Neural cell (in vitro differentiated cells): ENCODE measurements around the gene CCNQ. TPM values are rescaled to one million over a fixed set of nuclear protein-coding genes. Genes with fewer than 3 reads are reported as not detected.

Source experiments
- H2AFZ ChIP-seq: fragments of 200-600, 300-800 bp; sonication (generic), shearing (Covaris generic); 2 replicates; pipeline ENCODE4 v1.6.0; 2014; ENCODE audit warnings: low read depth, mild to moderate bottlenecking, antibody characterized with exemption, low read length, moderate library complexity
- H3F3A ChIP-seq: fragments of 200-600 bp; shearing (Covaris generic); 2 replicates; pipeline ENCODE4 v1.6.1; 2016; ENCODE audit warnings: mild to moderate bottlenecking, moderate library complexity, mixed read lengths, antibody characterized with exemption, low read length; ENCODE audit not compliant: insufficient read depth, poor library complexity, severe bottlenecking
- H3K27ac ChIP-seq: fragments of 200-600, 300-800 bp; sonication (generic), shearing (Covaris generic); 2 replicates; pipeline ENCODE4 v1.5.1; 2014; ENCODE audit warnings: mild to moderate bottlenecking, low read length, moderate library complexity
- H3K27me3 ChIP-seq: fragments of 300-800, 200-600 bp; sonication (generic), shearing (Covaris generic); 2 replicates; pipeline ENCODE4 v1.6.0; 2014; ENCODE audit warnings: mild to moderate bottlenecking, low read depth, low read length, moderate library complexity; ENCODE audit not compliant: insufficient read depth
- H3K36me3 ChIP-seq: fragments of 300-800, 200-600 bp; sonication (generic), shearing (Covaris generic); 2 replicates; pipeline ENCODE4 v1.5.1; 2014; ENCODE audit warnings: mild to moderate bottlenecking, antibody characterized with exemption, low read length, moderate library complexity; ENCODE audit not compliant: insufficient read depth
- H3K4me2 ChIP-seq: fragments of 300-800, 200-600 bp; sonication (generic), shearing (Covaris generic); 2 replicates; pipeline ENCODE4 v1.6.0; 2014; ENCODE audit warnings: mild to moderate bottlenecking, low read length
- H3K4me3 ChIP-seq: fragments of 300-800, 200-600 bp; sonication (generic), shearing (Covaris generic); 2 replicates; pipeline ENCODE4 v1.5.1; 2014; ENCODE audit warnings: mild to moderate bottlenecking, low read length, moderate library complexity
- H3K79me2 ChIP-seq: fragments of 200-600 bp; shearing (Covaris generic); replicated peaks from 2 replicates; pipeline ENCODE4 v1.6.0; 2014; ENCODE audit warnings: mild to moderate bottlenecking, low read length, moderate library complexity; ENCODE audit not compliant: insufficient read depth
- H3K9ac ChIP-seq: fragments of 300-800, 200-600 bp; sonication (generic), shearing (Covaris generic); 2 replicates; pipeline ENCODE4 v1.6.1; 2016; ENCODE audit warnings: mild to moderate bottlenecking, low read length, mixed read lengths
- H3K9me2 ChIP-seq: fragments of 200-600 bp; shearing (Covaris generic); 2 replicates; pipeline ENCODE4 v1.6.1; 2016; ENCODE audit warnings: mild to moderate bottlenecking, low read length, mixed read lengths; ENCODE audit not compliant: insufficient read depth
- H3K9me3 ChIP-seq: fragments of 200-600, 300-800 bp; sonication (generic), shearing (Covaris generic); 2 replicates; pipeline ENCODE4 v1.6.1; 2016; ENCODE audit warnings: mild to moderate bottlenecking, mixed run types, low read length, moderate library complexity, mixed read lengths
- H4K20me1 ChIP-seq: fragments of 200-600 bp; shearing (Covaris generic); 2 replicates; pipeline ENCODE4 v1.6.1; 2016; ENCODE audit warnings: mild to moderate bottlenecking, mixed run types; ENCODE audit not compliant: insufficient read depth
- CTCF ChIP-seq: fragments of 450-650 bp; IDR thresholded peaks from 2 replicates; pipeline ENCODE4 v1.5.1; 2014; ENCODE audit warnings: antibody characterized with exemption, mild to moderate bottlenecking, moderate library complexity; ENCODE audit not compliant: poor library complexity, severe bottlenecking
- EP300 ChIP-seq: fragments of 450-650 bp; conservative IDR thresholded peaks from 2 replicates; pipeline ENCODE4 v1.6.1; 2014; ENCODE audit warnings: antibody characterized with exemption, mild to moderate bottlenecking, moderate library complexity; ENCODE audit not compliant: poor library complexity, severe bottlenecking
- EZH2 ChIP-seq: fragments of 200-600, 300-800 bp; shearing (Covaris generic), sonication (generic); IDR thresholded peaks from 2 replicates; pipeline ENCODE4 v1.6.1; 2014; ENCODE audit warnings: antibody characterized with exemption, low read length, borderline replicate concordance, mild to moderate bottlenecking; ENCODE audit not compliant: insufficient read depth, poor library complexity, severe bottlenecking
- MXI1 ChIP-seq: fragments of 450-650 bp; conservative IDR thresholded peaks from 2 replicates; pipeline ENCODE4 v1.6.1; 2014; ENCODE audit warnings: antibody characterized with exemption, mild to moderate bottlenecking; ENCODE audit not compliant: poor library complexity, severe bottlenecking
- POLR2AphosphoS5 ChIP-seq: IDR thresholded peaks from 2 replicates; pipeline ENCODE4 v1.6.1; 2012
- RAD21 ChIP-seq: fragments of 450-650 bp; conservative IDR thresholded peaks from 2 replicates; pipeline ENCODE4 v1.6.1; 2014; ENCODE audit warnings: antibody characterized with exemption, mild to moderate bottlenecking, moderate library complexity
- REST ChIP-seq: IDR thresholded peaks from 2 replicates; pipeline ENCODE4 v1.6.1; 2012; ENCODE audit warnings: borderline replicate concordance
- SMC3 ChIP-seq: fragments of 450-650 bp; conservative IDR thresholded peaks from 2 replicates; pipeline ENCODE4 v1.6.1; 2014; ENCODE audit warnings: antibody characterized with exemption, mild to moderate bottlenecking, moderate library complexity; ENCODE audit not compliant: poor library complexity
- TAF1 ChIP-seq: IDR thresholded peaks from 2 replicates; pipeline ENCODE4 v1.6.1; 2012; ENCODE audit warnings: low read depth
- polyA plus RNA-seq: library from polyadenylated mRNA; depleted of rRNA; stranded (reverse); fragments of >200 nt; gene quantifications from 2 replicates; pipeline ENCODE4 v1.2.3, GENCODE V29; 2014

Gene CCNQ
- polyA plus RNA-seq, 1 donor from 2014 or later = 61.2 TPM

- H3K9me2 ChIP-seq = no peaks in the 10 kb centered on the region
- H3K9me3 ChIP-seq = no peaks in the 10 kb centered on the region
- no peak overlapping the region for H3K27ac ChIP-seq
- no peak overlapping the region for H3K4me2 ChIP-seq
- H2AFZ ChIP-seq = no peak overlapping the region
- H3K27me3 ChIP-seq = no peaks in the 10 kb centered on the region
- no peaks in the 10 kb centered on the region for H3K36me3 ChIP-seq
- no peak overlapping the region for H3K4me3 ChIP-seq
- H3K9ac ChIP-seq = no peak overlapping the region
- TF ChIP-seq EZH2 = no peak
- H4K20me1 ChIP-seq = no peaks in the 10 kb centered on the region
- H3F3A ChIP-seq = no peaks in the 10 kb centered on the region
- H3K79me2 ChIP-seq = no peaks in the 10 kb centered on the region
Measured at GRCh38 chrX:153560466-153560865, 38.5 kb downstream of the CCNQ start.

- Histone ChIP-seq H3K9me2 (no peaks in the 10 kb centered on the region), H4K20me1 (no peaks in the 10 kb centered on the region), H3K9me3 (no peaks in the 10 kb centered on the region), H3F3A (no peaks in the 10 kb centered on the region), H3K9ac (no peak overlapping the region), H3K4me3 (no peak overlapping the region), H3K79me2 (no peaks in the 10 kb centered on the region), H3K36me3 (no peaks in the 10 kb centered on the region), H3K4me2 (no peak overlapping the region), H3K27ac (no peak overlapping the region), H2AFZ (no peak overlapping the region), H3K27me3 (no peaks in the 10 kb centered on the region)
- TF ChIP-seq CTCF (no peak), TAF1 (no peak), REST (no peak), EP300 (no peak), MXI1 (no peak), EZH2 (no peak), RAD21 (no peak), SMC3 (no peak), POLR2AphosphoS5 (no peak)
Measured at GRCh38 chrX:153560000-153560399, 38.9 kb downstream of the CCNQ start.
